GM13977 (cell line): ENCODE measurements around the gene CCT2.
"Not testable (repeated sequence)": the region's sequence is repeated elsewhere in the genome, so short reads cannot be mapped to it uniquely, and the experiment has no call there.

Source experiments
- DNase-seq: peaks from one replicate; pipeline ENCODE4 v3.0.0; 2012; ENCODE audit warnings: low spot score
- in situ Hi-C: fragments of 300-500 bp; cut with MboI; formaldehyde crosslinking; loops from one replicate; pipeline ENCODE4 v1.12.0; 2022; ENCODE audit warnings: low sequenced_read_pairs, low pct_unique_long_range_greater_than_20kb, mixed read lengths, inconsistent platforms; ENCODE audit not compliant: unreplicated experiment
- TF ChIP-seq, protein P1 (sequence below): IDR thresholded peaks from 2 replicates; pipeline ENCODE4 v1.5.1; 2012; ENCODE audit warnings: mild to moderate bottlenecking, control low read depth; ENCODE audit not compliant: insufficient read depth; ENCODE audit errors: extremely low read depth, missing control alignments

Gene CCT2

DNA sequence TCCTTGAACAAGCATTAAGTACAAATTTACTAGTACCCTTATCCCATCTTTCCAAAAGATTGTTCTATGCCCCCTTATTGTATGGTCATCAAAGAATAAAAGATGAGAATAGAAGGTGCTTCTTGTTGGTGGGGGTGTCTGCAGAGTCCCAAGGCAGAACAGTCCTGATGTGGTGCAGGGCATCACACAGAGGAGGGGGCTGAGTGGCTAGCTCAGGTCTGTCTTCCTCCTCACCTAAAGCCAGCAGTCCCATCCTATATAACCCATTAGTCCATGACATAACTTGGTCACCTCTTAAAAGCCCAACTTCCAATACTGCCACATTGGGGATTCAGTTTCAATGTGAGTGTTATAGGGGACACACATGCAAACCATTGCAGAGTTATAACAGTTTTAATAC is 15.5 kb downstream of the CCT2 start:
- TF ChIP-seq, protein P1, sequence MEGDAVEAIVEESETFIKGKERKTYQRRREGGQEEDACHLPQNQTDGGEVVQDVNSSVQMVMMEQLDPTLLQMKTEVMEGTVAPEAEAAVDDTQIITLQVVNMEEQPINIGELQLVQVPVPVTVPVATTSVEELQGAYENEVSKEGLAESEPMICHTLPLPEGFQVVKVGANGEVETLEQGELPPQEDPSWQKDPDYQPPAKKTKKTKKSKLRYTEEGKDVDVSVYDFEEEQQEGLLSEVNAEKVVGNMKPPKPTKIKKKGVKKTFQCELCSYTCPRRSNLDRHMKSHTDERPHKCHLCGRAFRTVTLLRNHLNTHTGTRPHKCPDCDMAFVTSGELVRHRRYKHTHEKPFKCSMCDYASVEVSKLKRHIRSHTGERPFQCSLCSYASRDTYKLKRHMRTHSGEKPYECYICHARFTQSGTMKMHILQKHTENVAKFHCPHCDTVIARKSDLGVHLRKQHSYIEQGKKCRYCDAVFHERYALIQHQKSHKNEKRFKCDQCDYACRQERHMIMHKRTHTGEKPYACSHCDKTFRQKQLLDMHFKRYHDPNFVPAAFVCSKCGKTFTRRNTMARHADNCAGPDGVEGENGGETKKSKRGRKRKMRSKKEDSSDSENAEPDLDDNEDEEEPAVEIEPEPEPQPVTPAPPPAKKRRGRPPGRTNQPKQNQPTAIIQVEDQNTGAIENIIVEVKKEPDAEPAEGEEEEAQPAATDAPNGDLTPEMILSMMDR: no peak
- DNase-seq: no peak
- in situ Hi-C loops: no loop called here

GRCh38 chr12:69601962-69602685 is 16.9 kb downstream of the CCT2 start:
- in situ Hi-C loops: no loop called here
- TF ChIP-seq, protein P1: no peak
- DNase-seq: no peak

DNA sequence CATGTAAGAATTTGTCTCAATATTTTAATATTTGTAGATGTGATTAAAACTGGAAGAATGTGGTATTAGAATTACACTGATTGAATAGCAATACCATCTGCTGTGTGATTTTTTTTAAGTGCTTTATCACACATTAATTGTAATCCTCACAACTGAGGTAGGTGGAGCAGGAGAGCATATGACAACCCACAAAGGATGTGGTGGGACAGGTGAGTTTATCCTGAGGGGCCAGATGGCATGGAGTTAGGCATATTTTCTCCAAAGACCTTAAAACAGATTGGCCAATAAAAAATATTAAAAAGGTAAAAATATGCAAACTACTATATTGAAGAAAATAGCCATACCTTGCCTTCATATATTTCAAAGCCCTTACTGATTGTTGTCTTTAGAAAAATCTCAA is 17.7 kb downstream of the CCT2 start:
- TF ChIP-seq, protein P1: no peak
- DNase-seq: no peak

DNA sequence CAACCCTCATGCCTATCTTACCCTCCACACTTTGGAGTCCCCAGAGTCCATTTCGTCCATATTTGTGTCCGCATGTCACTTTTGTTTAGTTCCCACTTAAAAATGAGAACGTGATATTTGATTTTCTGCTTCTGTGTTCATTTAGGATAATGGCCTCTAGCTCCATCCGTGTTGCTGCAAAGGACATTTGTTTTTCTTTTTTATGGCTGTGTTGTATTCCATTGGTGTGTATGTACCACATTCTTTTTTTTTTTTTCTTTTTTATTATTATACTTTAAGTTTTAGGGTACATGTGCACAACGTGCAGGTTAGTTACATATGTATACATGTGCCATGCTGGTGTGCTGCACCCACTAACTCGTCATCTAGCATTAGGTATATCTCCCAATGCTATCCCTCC is 18.3 kb downstream of the CCT2 start:
- in situ Hi-C loops, DNase-seq: not testable (repeated sequence)

More for the DNA sequence above, 17.7 kb downstream of the CCT2 start:
- in situ Hi-C loops: no loop called here

DNA sequence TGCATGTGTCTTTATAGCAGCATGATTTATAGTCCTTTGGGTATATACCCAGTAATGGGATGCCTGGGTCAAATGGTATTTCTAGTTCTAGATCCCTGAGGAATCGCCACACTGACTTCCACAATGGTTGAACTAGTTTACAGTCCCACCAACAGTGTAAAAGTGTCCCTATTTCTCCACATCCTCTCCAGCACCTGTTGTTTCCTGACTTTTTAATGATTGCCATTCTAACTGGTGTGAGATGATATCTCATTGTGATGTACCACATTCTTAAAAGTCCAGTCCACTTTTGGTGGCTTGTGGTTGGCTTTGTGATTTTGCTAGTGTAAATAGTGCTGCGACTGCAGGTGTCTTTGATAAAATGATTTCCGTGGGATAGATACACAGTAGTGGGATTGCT is 19.0 kb downstream of the CCT2 start:
- DNase-seq, in situ Hi-C loops: not testable (repeated sequence)

DNA sequence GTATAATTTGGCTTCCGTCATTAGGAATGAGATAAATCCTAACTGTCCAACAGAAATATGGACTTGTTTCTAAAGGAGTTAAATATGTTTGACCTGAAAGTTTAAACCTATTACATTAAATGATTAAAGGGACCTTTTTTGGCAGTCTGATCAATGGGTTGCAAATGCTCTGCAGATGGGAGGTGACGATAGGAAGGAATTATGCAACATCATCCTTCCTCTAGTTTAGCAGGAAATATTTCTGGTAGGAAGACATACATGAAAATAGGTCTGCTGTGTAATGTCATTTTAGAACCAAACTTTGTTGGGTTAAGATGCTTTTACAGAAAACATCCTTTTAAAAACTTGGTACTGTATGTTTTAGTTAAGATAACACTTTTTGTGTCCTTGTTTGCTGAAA is 22.9 kb downstream of the CCT2 start:
- DNase-seq: no peak
- TF ChIP-seq, protein P1: no peak
- in situ Hi-C loops: no loop called here

GRCh38 chr12:69610126-69610525 is 24.9 kb downstream of the CCT2 start:
- TF ChIP-seq, protein P1: no peak
- in situ Hi-C loops: no loop called here
- no peak for DNase-seq

DNA sequence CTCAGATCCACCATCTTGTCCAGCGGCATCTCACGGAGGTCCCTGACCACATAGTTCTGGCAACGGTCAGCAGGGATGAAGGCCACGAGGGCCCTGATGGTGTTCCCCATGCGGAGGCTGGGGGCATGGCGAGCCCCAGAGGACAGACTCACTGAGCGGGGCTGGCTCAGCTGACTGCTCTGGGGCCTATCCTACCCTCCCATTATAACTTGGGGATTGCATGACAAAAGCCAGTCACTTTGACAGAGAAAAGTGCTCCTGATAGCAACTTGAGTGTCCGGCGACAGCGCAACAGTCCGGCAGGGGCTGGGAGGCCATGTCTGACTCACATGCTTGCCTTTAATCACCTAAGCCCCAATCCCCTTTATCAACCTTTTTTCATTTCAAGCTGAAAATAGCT is 25.5 kb downstream of the CCT2 start, which contains the start of gene LRRC10:
LRRC10 (minus strand) TSS at position 179 of the 400 bp plus-strand sequence; CDS start at position 110, 69 bp downstream.
- in situ Hi-C loops: no loop called here
- DNase-seq: no peak

More for the DNA sequence above, 25.5 kb downstream of the CCT2 start, which contains the start of gene LRRC10:
- TF ChIP-seq, protein P1: no peak
